ENCODE results near the gene FBLN5.
"Not testable (repeated sequence)": the region's sequence is repeated elsewhere in the genome, so short reads cannot be mapped to it uniquely, and the experiment has no call there.

The FBLN5 gene

GRCh38 chr14:91906374-91906773 lies 41.1 kb downstream of the FBLN5 start:
- no peak for DNase-seq (ENCODE audit: low spot score)

- no peak for DNase-seq (ENCODE audit: low spot score)
These were observed 42.4 kb downstream of the FBLN5 start for GRCh38 chr14:91904956-91905645.

- DNase-seq (ENCODE audit: low spot score) = no peak
These were observed 43.0 kb downstream of the FBLN5 start for GRCh38 chr14:91904483-91904882.

GRCh38 chr14:91903070-91903469 lies 44.4 kb downstream of the FBLN5 start:
- DNase-seq (ENCODE audit: low spot score) = no peak

GRCh38 chr14:91902336-91902735 lies 45.2 kb downstream of the FBLN5 start:
- DNase-seq (ENCODE audit: low spot score) = no peak

- DNase-seq (ENCODE audit: low spot score) = no peak
These were observed 45.9 kb downstream of the FBLN5 start for GRCh38 chr14:91901449-91902226.

- no peak for DNase-seq (ENCODE audit: low spot score)
These were observed 47.7 kb downstream of the FBLN5 start for GRCh38 chr14:91899806-91900205.

GRCh38 chr14:91899213-91899612 lies 48.3 kb downstream of the FBLN5 start:
- DNase-seq (ENCODE audit: low spot score) = no peak

GRCh38 chr14:91898372-91898771 lies 49.1 kb downstream of the FBLN5 start:
- DNase-seq (ENCODE audit: low spot score) = no peak

- not testable (repeated sequence) for DNase-seq (ENCODE audit: low spot score)
These were observed 49.8 kb downstream of the FBLN5 start for GRCh38 chr14:91897716-91898115.

- DNase-seq (ENCODE audit: low spot score) = no peak
These were observed 50.3 kb downstream of the FBLN5 start for GRCh38 chr14:91897106-91897701.

- DNase-seq (ENCODE audit: low spot score) = no peak
These were observed 51.1 kb downstream of the FBLN5 start for GRCh38 chr14:91896419-91896818.

- no peak for DNase-seq (ENCODE audit: low spot score)
These were observed 53.8 kb downstream of the FBLN5 start for GRCh38 chr14:91893669-91894068.

- DNase-seq (ENCODE audit: low spot score) = peak; percentile 20
These were observed 54.5 kb downstream of the FBLN5 start for GRCh38 chr14:91893007-91893406.

- DNase-seq (ENCODE audit: low spot score) = no peak
These were observed 55.7 kb downstream of the FBLN5 start for GRCh38 chr14:91891721-91892220.

GRCh38 chr14:91891101-91891500 lies 56.4 kb downstream of the FBLN5 start:
- DNase-seq (ENCODE audit: low spot score) = no peak

- DNase-seq (ENCODE audit: low spot score) = no peak
These were observed 57.2 kb downstream of the FBLN5 start for GRCh38 chr14:91890291-91890749.

- no peak for DNase-seq (ENCODE audit: low spot score)
These were observed 57.9 kb downstream of the FBLN5 start for GRCh38 chr14:91889477-91890211.

GRCh38 chr14:91888641-91889476 lies 58.6 kb downstream of the FBLN5 start:
- DNase-seq (ENCODE audit: low spot score) = no peak

GRCh38 chr14:91886961-91887360 lies 60.5 kb downstream of the FBLN5 start:
- no peak for DNase-seq (ENCODE audit: low spot score)

- no peak for DNase-seq (ENCODE audit: low spot score)
These were observed 61.7 kb downstream of the FBLN5 start for GRCh38 chr14:91885839-91886238.

Data from activated CD4-positive, alpha-beta T cell treated with anti-CD3 and anti-CD28 coated beads, Interleukin-2, Interleukin-4, amounts not matched to agents 100 ng/mL and 50 ng/mL, durations not matched to agents 16 hours and 8 hours (primary cell).